Measurements from ENCODE around the gene WDR36.

Gene WDR36

GRCh38 chr5:111074244-111074643 lies 17.9 kb upstream of the WDR36 start:
- no peak for DNase-seq (ENCODE audit: low spot score)
- Mint-ChIP-seq H3K4me3 (peak overlapping the region; percentile 89), H3K27me3 (ENCODE audit: low read depth) (peaks cover 70% of the 10 kb centered on the region), H3K36me3 (ENCODE audit: low read depth) (no peaks in the 10 kb centered on the region), H3K4me1 (ENCODE audit: low read depth) (peaks cover 17% of the 10 kb centered on the region), H3K27ac (no peak overlapping the region), H3K9me3 (no peaks in the 10 kb centered on the region)

DNA sequence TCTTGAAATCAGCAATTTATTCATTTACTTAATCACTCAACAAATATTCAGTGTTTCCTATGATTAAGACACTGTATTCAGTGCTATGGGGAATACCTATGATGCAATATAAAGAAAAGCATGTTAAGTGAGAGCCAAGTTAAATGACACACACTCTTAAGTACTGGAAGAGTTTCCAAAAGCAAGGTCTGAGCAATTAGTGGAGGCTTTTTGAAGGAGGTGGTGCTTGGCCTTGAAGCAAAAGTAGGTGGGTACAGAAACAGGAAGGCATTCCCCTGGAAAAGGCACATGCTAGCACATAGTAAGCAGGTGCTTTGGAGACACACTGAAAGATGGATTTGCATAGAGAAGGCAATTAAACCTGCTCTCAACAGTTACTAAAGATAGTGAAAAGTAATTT lies 16.6 kb upstream of the WDR36 start:
- Mint-ChIP-seq H3K27me3 (ENCODE audit: low read depth) (peaks cover 64% of the 10 kb centered on the region), H3K9me3 (no peaks in the 10 kb centered on the region)

GRCh38 chr5:111076091-111076490 lies 16.1 kb upstream of the WDR36 start:
- no peaks in the 10 kb centered on the region for H3K36me3 Mint-ChIP-seq (ENCODE audit: low read depth)
- H3K4me1 Mint-ChIP-seq (ENCODE audit: low read depth): peaks cover 15% of the 10 kb centered on the region
- peaks cover 59% of the 10 kb centered on the region for H3K27me3 Mint-ChIP-seq (ENCODE audit: low read depth)
- no peak overlapping the region for H3K27ac Mint-ChIP-seq
- no peak for DNase-seq (ENCODE audit: low spot score)
- no peak overlapping the region for H3K4me3 Mint-ChIP-seq
- no peaks in the 10 kb centered on the region for H3K9me3 Mint-ChIP-seq

More for the DNA sequence above, 16.6 kb upstream of the WDR36 start:
- Mint-ChIP-seq H3K4me3 (no peak overlapping the region), H3K27ac (no peak overlapping the region), H3K4me1 (ENCODE audit: low read depth) (peaks cover 17% of the 10 kb centered on the region), H3K36me3 (ENCODE audit: low read depth) (no peaks in the 10 kb centered on the region)
- DNase-seq (ENCODE audit: low spot score): no peak

DNA sequence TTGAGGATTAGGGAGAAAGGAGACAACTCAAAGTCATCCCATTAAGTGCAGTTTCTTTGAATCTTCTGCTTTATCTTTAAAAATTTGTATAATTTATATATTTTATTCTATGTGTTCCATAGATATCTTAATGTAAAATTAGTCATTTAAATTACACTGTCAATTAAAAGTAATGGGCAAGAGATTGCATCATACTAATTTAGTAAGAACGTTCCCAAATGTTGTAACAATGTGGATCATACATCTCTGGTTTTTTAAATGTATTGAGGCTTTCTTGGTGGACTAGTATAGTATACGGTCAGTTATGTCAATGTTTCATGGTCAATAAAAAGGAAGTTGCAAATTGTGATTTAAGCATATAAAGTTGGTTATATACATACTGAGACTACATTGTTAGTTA lies 14.5 kb upstream of the WDR36 start:
- no peak for DNase-seq (ENCODE audit: low spot score)
- Mint-ChIP-seq H3K27ac (no peak overlapping the region), H3K27me3 (ENCODE audit: low read depth) (peaks cover 52% of the 10 kb centered on the region), H3K36me3 (ENCODE audit: low read depth) (no peaks in the 10 kb centered on the region), H3K4me1 (ENCODE audit: low read depth) (peaks cover 13% of the 10 kb centered on the region), H3K4me3 (no peak overlapping the region), H3K9me3 (no peaks in the 10 kb centered on the region)

DNA sequence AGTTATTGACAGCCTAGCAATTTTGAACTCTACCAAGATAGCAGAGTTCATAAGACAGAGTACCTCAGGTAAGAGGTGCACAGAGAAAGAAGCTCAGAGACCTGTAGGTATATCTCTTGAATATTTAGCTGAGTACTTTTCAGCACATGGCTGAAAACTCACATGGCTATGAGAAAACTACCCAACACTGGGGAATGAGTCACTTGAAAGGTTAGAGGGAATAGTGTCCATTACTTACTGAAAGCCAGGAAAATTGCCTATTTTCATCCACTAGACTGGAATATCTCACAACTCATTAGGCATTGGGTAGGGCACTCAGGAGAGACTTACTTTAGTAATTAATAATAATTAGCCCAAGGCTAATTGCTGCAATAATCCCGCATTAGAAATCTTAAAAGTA lies 12.3 kb upstream of the WDR36 start:
- Mint-ChIP-seq H3K4me3 (no peak overlapping the region), H3K27ac (no peak overlapping the region), H3K36me3 (ENCODE audit: low read depth) (no peaks in the 10 kb centered on the region), H3K9me3 (no peaks in the 10 kb centered on the region), H3K27me3 (ENCODE audit: low read depth) (peaks cover 48% of the 10 kb centered on the region), H3K4me1 (ENCODE audit: low read depth) (no peaks in the 10 kb centered on the region)
- no peak for DNase-seq (ENCODE audit: low spot score)

- no peaks in the 10 kb centered on the region for H3K4me1 Mint-ChIP-seq (ENCODE audit: low read depth)
Measured at GRCh38 chr5:111083323-111083722, 8.8 kb upstream of the WDR36 start.

DNA sequence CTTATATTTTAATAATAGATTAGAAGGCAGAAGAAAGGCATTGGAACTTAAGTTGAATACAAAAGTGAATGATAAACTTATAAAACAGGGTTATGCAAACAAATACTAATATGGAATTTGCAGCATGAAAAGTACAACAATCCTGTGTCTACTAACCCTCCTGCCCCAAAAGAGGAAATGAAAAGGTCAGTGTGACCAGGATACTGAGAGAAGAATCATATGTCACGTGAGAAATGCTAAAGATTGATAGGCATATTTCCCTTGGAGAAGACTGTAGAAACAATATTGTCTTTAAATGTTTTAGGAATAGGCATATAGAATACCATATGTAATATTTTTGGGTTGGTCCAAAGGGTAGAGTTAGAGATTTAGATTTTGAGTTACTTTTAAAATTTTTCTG lies 3.8 kb downstream of the WDR36 start:
- H3K27ac Mint-ChIP-seq: no peak overlapping the region
- H3K9me3 Mint-ChIP-seq: peaks cover 3% of the 10 kb centered on the region
- H3K27me3 Mint-ChIP-seq (ENCODE audit: low read depth): no peaks in the 10 kb centered on the region
- DNase-seq (ENCODE audit: low spot score): no peak
- H3K36me3 Mint-ChIP-seq (ENCODE audit: low read depth): peaks cover 24% of the 10 kb centered on the region
- H3K4me3 Mint-ChIP-seq: no peak overlapping the region
- H3K4me1 Mint-ChIP-seq (ENCODE audit: low read depth): peaks cover 33% of the 10 kb centered on the region

More at GRCh38 chr5:111083323-111083722, 8.8 kb upstream of the WDR36 start:
- Mint-ChIP-seq H3K36me3 (ENCODE audit: low read depth) (no peaks in the 10 kb centered on the region), H3K27ac (no peak overlapping the region), H3K9me3 (no peaks in the 10 kb centered on the region), H3K4me3 (no peak overlapping the region), H3K27me3 (ENCODE audit: low read depth) (peaks cover 36% of the 10 kb centered on the region)
- DNase-seq (ENCODE audit: low spot score): no peak

DNA sequence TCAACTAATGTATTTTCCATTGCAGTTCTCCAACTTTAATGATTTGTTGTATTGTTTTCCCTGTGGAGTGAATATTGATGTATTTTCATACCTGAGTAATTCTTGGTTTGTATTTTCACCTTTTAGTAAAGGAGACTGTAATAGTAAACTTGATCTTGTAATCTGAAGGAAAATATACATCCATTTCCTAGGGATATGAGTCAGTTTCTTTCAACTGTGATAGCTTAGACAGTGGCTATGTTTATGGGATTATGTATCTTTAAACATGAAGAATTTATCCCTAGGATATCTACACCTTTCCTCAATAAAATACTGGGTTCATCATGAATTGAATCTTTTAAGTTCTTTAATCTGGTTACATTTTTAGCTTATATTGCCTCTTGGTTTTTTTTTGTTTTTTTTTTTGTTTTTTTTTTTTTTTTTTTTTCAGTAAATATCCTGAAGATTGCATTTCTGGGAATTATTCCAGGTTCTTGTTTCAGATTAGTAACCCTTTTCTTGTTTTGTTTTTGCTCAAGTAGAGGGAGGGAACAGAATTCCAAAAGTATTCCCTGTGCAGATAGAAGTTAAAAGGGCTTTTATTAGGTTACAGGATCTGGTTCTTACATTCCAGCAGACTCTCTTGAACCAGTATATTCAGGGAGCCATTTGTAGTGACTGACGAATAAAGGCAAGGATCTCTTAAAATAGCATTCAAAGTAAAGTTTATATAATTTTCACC lies 7.1 kb downstream of the WDR36 start:
- no peak overlapping the region for H3K27ac Mint-ChIP-seq
- peaks cover 21% of the 10 kb centered on the region for H3K4me1 Mint-ChIP-seq (ENCODE audit: low read depth)
- no peaks in the 10 kb centered on the region for H3K27me3 Mint-ChIP-seq (ENCODE audit: low read depth)
- DNase-seq (ENCODE audit: low spot score): no peak
- peaks cover 35% of the 10 kb centered on the region for H3K36me3 Mint-ChIP-seq (ENCODE audit: low read depth)
- no peak overlapping the region for H3K4me3 Mint-ChIP-seq
- H3K9me3 Mint-ChIP-seq: no peaks in the 10 kb centered on the region

DNA sequence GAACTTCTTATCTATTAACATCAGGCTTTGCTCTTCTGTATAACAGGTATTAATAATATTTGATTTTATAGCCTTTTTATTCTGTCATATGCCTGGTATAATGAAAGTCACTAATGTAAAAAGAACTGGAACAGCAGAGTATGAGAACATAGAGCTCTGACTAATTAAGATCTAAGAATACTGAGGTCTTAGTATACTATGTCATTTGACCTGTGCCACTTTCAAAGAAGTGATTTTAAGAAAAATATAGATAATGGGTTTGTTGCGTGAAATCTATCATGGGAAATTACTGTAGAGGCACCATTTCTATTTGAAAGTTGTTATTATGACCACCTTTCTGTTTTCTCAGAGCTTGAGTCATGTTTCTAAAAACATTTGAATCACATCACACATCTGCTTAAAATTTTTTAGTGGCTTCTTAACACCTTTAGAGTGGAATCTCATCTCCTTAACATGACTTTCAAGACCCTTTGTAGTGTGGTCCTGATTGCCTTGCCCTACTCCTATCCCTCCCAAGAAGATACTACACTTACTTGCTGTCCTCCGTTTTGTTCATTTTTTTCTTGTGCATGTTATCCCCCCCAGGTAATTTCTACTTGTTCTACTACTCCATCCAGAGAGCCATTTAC lies 14.3 kb downstream of the WDR36 start:
- no peak for DNase-seq (ENCODE audit: low spot score)
- Mint-ChIP-seq H3K4me1 (ENCODE audit: low read depth) (peaks cover 4% of the 10 kb centered on the region), H3K27ac (no peak overlapping the region), H3K9me3 (no peaks in the 10 kb centered on the region), H3K36me3 (ENCODE audit: low read depth) (peaks cover 36% of the 10 kb centered on the region), H3K4me3 (no peak overlapping the region), H3K27me3 (ENCODE audit: low read depth) (no peaks in the 10 kb centered on the region)

GRCh38 chr5:111107371-111107770 lies 15.2 kb downstream of the WDR36 start:
- Mint-ChIP-seq H3K4me3 (no peak overlapping the region), H3K9me3 (no peaks in the 10 kb centered on the region), H3K27ac (no peak overlapping the region), H3K36me3 (ENCODE audit: low read depth) (peaks cover 40% of the 10 kb centered on the region), H3K27me3 (ENCODE audit: low read depth) (no peaks in the 10 kb centered on the region), H3K4me1 (ENCODE audit: low read depth) (peaks cover 4% of the 10 kb centered on the region)
- DNase-seq (ENCODE audit: low spot score): no peak

DNA sequence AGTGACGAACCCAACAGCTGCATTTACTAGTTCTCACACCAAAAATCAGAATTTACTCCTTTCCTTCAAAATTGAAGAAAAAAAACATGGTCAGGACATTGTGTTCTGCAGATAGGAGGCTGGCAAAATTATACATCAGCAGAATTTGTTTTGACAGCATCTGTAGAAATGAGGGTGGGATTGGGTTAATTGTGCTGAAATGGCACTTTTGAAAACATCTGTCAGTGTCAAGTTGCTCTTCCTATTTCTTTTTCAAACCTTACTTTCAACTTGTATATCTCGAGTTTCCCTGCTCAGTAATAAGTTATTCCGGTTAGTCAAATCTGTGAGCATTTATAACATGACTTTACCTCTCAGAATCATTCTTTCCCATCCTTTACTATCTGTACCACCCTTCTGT lies 19.8 kb downstream of the WDR36 start:
- H3K36me3 Mint-ChIP-seq (ENCODE audit: low read depth): peaks cover 25% of the 10 kb centered on the region
- peaks cover 5% of the 10 kb centered on the region for H3K4me1 Mint-ChIP-seq (ENCODE audit: low read depth)
- no peaks in the 10 kb centered on the region for H3K27me3 Mint-ChIP-seq (ENCODE audit: low read depth)
- no peaks in the 10 kb centered on the region for H3K9me3 Mint-ChIP-seq
- no peak overlapping the region for H3K4me3 Mint-ChIP-seq
- no peak overlapping the region for H3K27ac Mint-ChIP-seq
- no peak for DNase-seq (ENCODE audit: low spot score)

- DNase-seq (ENCODE audit: low spot score): no peak
- peaks cover 3% of the 10 kb centered on the region for H3K4me1 Mint-ChIP-seq (ENCODE audit: low read depth)
- H3K4me3 Mint-ChIP-seq: no peak overlapping the region
- H3K9me3 Mint-ChIP-seq: no peaks in the 10 kb centered on the region
- no peak overlapping the region for H3K27ac Mint-ChIP-seq
- peaks cover 24% of the 10 kb centered on the region for H3K36me3 Mint-ChIP-seq (ENCODE audit: low read depth)
- no peaks in the 10 kb centered on the region for H3K27me3 Mint-ChIP-seq (ENCODE audit: low read depth)
Measured at GRCh38 chr5:111113678-111114077, 21.5 kb downstream of the WDR36 start.

DNA sequence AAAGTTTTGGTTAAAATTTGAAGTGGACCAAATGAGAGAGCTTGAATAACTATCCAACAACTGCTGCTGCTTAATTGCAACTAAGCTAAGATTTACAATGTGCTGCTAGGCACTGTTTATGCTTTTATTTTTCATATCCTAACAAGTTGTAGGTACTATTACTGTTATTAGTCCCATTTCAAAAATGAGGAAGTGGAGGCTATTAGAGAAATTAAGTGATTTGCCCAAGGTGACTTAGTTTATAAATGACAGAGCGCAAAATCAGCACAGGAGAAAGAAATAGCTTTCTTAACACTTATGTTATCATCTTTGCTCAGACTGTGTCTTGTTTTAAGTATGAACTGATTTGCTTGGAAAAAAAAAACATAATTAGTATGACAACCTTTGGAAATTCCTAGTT lies 23.1 kb downstream of the WDR36 start:
- peaks cover 3% of the 10 kb centered on the region for H3K4me1 Mint-ChIP-seq (ENCODE audit: low read depth)
- H3K4me3 Mint-ChIP-seq: no peak overlapping the region
- H3K27me3 Mint-ChIP-seq (ENCODE audit: low read depth): no peaks in the 10 kb centered on the region
- H3K27ac Mint-ChIP-seq: no peak overlapping the region
- peaks cover 31% of the 10 kb centered on the region for H3K36me3 Mint-ChIP-seq (ENCODE audit: low read depth)
- DNase-seq (ENCODE audit: low spot score): no peak
- H3K9me3 Mint-ChIP-seq: no peaks in the 10 kb centered on the region

- H3K27ac Mint-ChIP-seq: no peak overlapping the region
- DNase-seq (ENCODE audit: low spot score): no peak
- peaks cover 3% of the 10 kb centered on the region for H3K4me1 Mint-ChIP-seq (ENCODE audit: low read depth)
- no peaks in the 10 kb centered on the region for H3K27me3 Mint-ChIP-seq (ENCODE audit: low read depth)
- peaks cover 34% of the 10 kb centered on the region for H3K36me3 Mint-ChIP-seq (ENCODE audit: low read depth)
- H3K9me3 Mint-ChIP-seq: no peaks in the 10 kb centered on the region
- no peak overlapping the region for H3K4me3 Mint-ChIP-seq
Measured at GRCh38 chr5:111116550-111116949, 24.4 kb downstream of the WDR36 start.

DNA sequence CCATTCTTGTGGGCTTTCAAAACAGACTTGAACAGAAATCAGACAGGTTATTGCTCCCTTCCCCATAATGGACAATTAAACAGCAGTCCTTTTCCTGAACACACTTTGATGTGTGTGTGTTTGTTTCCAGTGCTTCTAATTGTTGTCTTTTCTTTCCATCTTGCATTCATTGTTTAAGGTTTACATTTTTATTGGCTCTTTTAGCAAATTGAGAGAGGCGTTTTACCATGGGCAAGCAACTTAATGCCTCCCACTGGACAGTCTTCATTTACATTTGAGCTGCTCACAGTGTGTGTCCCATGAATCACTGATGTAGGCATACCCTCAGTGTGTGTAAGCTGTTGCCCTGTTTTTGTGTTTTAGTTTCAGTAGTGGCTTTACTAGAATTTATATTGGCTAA lies 25.0 kb downstream of the WDR36 start:
- Mint-ChIP-seq H3K4me3 (no peak overlapping the region), H3K9me3 (no peaks in the 10 kb centered on the region), H3K27ac (no peak overlapping the region), H3K36me3 (ENCODE audit: low read depth) (peaks cover 37% of the 10 kb centered on the region), H3K4me1 (ENCODE audit: low read depth) (peaks cover 3% of the 10 kb centered on the region), H3K27me3 (ENCODE audit: low read depth) (no peaks in the 10 kb centered on the region)
- DNase-seq (ENCODE audit: low spot score): no peak

All from T-helper 2 cell treated with Interferon-gamma antibody and Interleukin-4, amounts not matched to agents 5 μg/mL and 100 μg/mL, for 36 hours (primary cell).